ENCODE results near the gene FAM120B. TPM values are rescaled to one million over a fixed set of nuclear protein-coding genes. Genes with fewer than 3 reads are reported as not detected.

The FAM120B gene
- total RNA-seq, 1 experiment from 2014 or later, result 16.7 TPM

DNA sequence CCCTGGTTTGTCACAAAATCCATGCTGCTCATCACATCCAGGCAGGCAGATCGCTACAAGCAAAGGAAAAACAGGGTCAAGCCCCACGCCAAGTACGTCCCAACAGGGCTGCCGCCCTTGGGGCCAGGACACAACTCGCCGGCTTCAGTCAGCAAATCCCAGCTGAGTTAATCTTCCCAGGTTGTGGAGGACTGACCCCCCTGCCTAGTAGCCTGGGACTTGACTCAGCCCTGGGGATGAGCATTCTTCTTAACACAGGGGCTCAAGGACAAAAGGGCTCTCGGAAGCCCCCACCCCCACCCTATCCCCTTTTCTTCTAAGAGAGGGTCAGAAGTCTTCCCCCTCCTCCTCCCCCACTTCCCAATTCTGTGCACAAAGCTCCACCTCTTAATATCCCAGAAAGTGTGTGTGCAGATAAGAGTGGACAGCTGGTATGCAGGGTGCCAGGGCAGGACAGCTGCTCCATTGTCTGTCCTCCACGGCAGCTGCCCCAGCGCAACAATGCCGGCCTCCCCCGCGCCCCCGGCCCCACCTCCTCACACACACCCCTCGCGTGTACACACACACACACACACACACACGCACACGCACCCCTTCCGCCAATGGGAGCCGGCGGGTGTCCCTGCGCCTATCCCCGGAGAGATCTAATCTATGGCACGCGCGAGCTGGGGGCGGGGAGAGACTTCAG, 20.2 kb upstream of the FAM120B start:
- no peak overlapping the region for H3K23ac ChIP-seq (ENCODE audit: insufficient read length, low read depth, low read length)
- no peak overlapping the region for H3T11ph ChIP-seq (ENCODE audit: low read length)
- peaks cover 9 to 34% (median 33%) of the 10 kb centered on the region in 3 experiments for H3K36me3 Mint-ChIP-seq (ENCODE audit: insufficient read depth in 1 of 3, low read depth in 3 of 3)
- no peak overlapping the region for H2AK5ac ChIP-seq (ENCODE audit: insufficient read length, low read length)
- no peak overlapping the region for H4K5ac ChIP-seq (ENCODE audit: insufficient read length, low read depth, low read length)
- WGBS (ENCODE audit: extremely low coverage, insufficient read length, low lambda C conversion rate), result no CpG with 5 or more reads among the region's 26 CpGs
- peaks cover 20 to 37% of the 10 kb centered on the region in 2 experiments for H3K4me1 Mint-ChIP-seq
- no peak overlapping the region for H2BK20ac ChIP-seq (ENCODE audit: low read depth, low read length, poor library complexity, severe bottlenecking)
- H4K8ac ChIP-seq (replicated peaks; ENCODE audit: insufficient read length, low read depth, low read length), result no peak overlapping the region
- peaks cover 31% of the 10 kb centered on the region for H3K27me3 ChIP-seq (ENCODE audit: insufficient read depth, low read length)
- TF ChIP-seq, protein P1, sequence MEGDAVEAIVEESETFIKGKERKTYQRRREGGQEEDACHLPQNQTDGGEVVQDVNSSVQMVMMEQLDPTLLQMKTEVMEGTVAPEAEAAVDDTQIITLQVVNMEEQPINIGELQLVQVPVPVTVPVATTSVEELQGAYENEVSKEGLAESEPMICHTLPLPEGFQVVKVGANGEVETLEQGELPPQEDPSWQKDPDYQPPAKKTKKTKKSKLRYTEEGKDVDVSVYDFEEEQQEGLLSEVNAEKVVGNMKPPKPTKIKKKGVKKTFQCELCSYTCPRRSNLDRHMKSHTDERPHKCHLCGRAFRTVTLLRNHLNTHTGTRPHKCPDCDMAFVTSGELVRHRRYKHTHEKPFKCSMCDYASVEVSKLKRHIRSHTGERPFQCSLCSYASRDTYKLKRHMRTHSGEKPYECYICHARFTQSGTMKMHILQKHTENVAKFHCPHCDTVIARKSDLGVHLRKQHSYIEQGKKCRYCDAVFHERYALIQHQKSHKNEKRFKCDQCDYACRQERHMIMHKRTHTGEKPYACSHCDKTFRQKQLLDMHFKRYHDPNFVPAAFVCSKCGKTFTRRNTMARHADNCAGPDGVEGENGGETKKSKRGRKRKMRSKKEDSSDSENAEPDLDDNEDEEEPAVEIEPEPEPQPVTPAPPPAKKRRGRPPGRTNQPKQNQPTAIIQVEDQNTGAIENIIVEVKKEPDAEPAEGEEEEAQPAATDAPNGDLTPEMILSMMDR (conservative IDR thresholded peaks at IDR 0.05), result no peak
- H3K9me3 Mint-ChIP-seq, result peaks cover 0 to 8% of the 10 kb centered on the region in 2 experiments; a peak in 3 of 5 replicates
- H3K4ac ChIP-seq (ENCODE audit: low read depth, low read length), result no peak overlapping the region
- H4K91ac ChIP-seq (ENCODE audit: insufficient read length, low read depth, low read length), result no peak overlapping the region
- H3K9me3 ChIP-seq (ENCODE audit: control insufficient read depth, low read depth, low read length), result no peaks in the 10 kb centered on the region
- no peak overlapping the region for H2AFZ ChIP-seq (ENCODE audit: low read length)
- H3K56ac ChIP-seq (ENCODE audit: insufficient read length, low read depth, low read length), result no peak overlapping the region
- H3K27ac Mint-ChIP-seq, result no peak overlapping the region; a peak in 1 of 7 replicates
- no peak overlapping the region for H2BK15ac ChIP-seq (ENCODE audit: low read depth, low read length)
- no peaks in the 10 kb centered on the region for H4K20me1 ChIP-seq (ENCODE audit: control insufficient read depth, insufficient read depth, insufficient read length)
- DNase-seq, result no peak
- H2BK12ac ChIP-seq (ENCODE audit: insufficient read length, low read depth, low read length), result no peak overlapping the region
- H3K18ac ChIP-seq (ENCODE audit: insufficient read length, low read depth, low read length), result no peak overlapping the region
- H3K79me1 ChIP-seq (ENCODE audit: insufficient read depth, low read depth, low read length, poor library complexity, severe bottlenecking), result no peaks in the 10 kb centered on the region
- H2BK5ac ChIP-seq (ENCODE audit: insufficient read length, low read length), result no peak overlapping the region
- no peak overlapping the region for H3K27ac ChIP-seq (ENCODE audit: insufficient read length, low read depth, low read length)
- no peaks in the 10 kb centered on the region; the same call in 1 of the 2 replicates for H3K4me1 ChIP-seq (ENCODE audit: insufficient read depth, low read length)
- no peaks in the 10 kb centered on the region for H3K79me2 ChIP-seq (ENCODE audit: insufficient read depth, low read length)
- no peak overlapping the region; the same call in 1 of the 2 replicates for H3K14ac ChIP-seq (ENCODE audit: insufficient read depth, low read length)
- H2BK120ac ChIP-seq (ENCODE audit: low read depth, low read length, poor library complexity, severe bottlenecking), result no peak overlapping the region
- H3K9ac ChIP-seq (ENCODE audit: extremely low read depth, insufficient read length, low read length), result no peak overlapping the region
- peaks cover 71% of the 10 kb centered on the region for H3K27me3 Mint-ChIP-seq (ENCODE audit: low read depth)
- peak overlapping the region; percentile 14 for H3K4me2 ChIP-seq (ENCODE audit: insufficient read depth, insufficient read length, low read length)
- peak overlapping the region in 1 of 2 experiments; percentile 51; a peak in 2 of 5 replicates for H3K4me3 Mint-ChIP-seq
- H3K23me2 ChIP-seq (ENCODE audit: insufficient read length, low read depth, low read length, poor library complexity, severe bottlenecking), result peaks cover 16% of the 10 kb centered on the region

Measured in H9 (cell line).